Measurements from ENCODE around the gene TLX1.
A peak's percentile ranks its signal among the peaks of the same experiment; 100 is the strongest.

The TLX1 gene

GRCh38 chr10:101133489-101134298 is 2.6 kb downstream of the TLX1 start:
- FAIRE-seq = no peak
- no peak for DNase-seq (ENCODE audit: low spot score)

DNA sequence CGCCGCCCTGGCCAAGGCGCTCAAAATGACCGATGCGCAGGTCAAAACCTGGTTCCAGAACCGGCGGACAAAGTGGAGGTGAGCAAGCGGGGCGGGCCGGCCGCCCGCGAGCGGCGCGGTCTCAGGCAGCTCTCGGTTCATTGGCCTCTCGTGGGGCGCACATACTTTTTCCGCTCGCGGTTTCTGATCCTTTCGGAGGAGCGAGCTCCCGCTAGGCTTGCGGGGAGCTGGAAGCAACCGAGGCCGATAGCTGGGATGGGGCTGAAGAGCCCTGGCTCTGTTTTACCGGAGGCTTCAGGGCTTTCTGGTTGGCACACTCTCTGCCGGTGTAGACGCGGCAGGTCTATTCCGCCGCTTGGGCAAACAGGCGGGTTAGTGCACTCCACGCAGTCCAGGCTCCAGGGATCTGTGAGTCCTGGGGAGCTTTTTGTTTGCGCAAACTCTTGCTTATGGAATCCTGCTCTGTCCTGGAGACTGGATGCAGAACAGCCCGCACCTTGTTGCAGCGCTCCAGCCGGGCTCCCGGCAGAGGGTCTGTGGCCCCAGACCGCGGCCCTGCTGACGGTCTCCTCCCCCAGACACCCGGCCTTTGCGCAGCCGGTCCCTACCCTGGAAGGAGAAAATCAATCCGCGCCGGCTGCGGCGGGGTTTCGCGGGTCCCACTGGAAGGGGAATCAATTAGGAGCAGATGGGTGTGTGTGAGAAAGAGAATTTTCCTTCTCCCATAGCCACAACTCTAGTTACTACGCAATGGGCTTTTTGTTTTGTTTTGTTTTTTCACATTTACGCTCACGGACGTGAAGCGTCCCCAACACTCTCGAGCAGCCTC is 3.4 kb downstream of the TLX1 start:
- DNase-seq (ENCODE audit: low spot score) = no peak
- no peak for FAIRE-seq

- FAIRE-seq = no peak
- DNase-seq (ENCODE audit: low spot score) = no peak
Measured at GRCh38 chr10:101135141-101136006, 4.3 kb downstream of the TLX1 start.

- no peak for FAIRE-seq
- peak; percentile 44 for DNase-seq (ENCODE audit: low spot score)
Measured at GRCh38 chr10:101136007-101136707, 5.1 kb downstream of the TLX1 start.

- FAIRE-seq (no peak), DNase-seq (ENCODE audit: low spot score) (no peak)
Measured at GRCh38 chr10:101136708-101137121, 5.6 kb downstream of the TLX1 start.

DNA sequence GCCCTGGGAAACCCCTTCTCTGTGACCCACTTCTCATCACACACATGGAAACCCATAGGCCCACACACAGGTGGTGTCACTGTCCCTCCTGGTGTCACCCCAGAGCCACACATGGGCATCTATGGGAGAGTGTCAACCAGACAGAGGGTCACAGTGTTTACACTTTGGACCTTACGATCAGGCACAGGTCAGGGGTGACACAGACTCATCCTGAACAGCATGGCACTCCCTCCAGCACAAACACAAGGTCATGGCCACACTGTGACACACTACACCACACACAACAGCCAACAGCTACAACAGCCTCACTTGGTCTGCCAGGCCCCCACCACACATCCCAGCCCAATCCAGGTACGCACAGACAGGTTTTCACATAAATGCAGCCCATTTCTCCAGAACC is 6.2 kb downstream of the TLX1 start:
- DNase-seq (ENCODE audit: low spot score) (no peak), FAIRE-seq (no peak)

- FAIRE-seq (no peak), DNase-seq (ENCODE audit: low spot score) (no peak)
Measured at GRCh38 chr10:101138788-101139420, 7.8 kb downstream of the TLX1 start.

GRCh38 chr10:101139421-101139911 is 8.4 kb downstream of the TLX1 start:
- FAIRE-seq (no peak), DNase-seq (ENCODE audit: low spot score) (peak; percentile 38)

- no peak for DNase-seq (ENCODE audit: low spot score)
- no peak for FAIRE-seq
Measured at GRCh38 chr10:101140084-101140949, 9.2 kb downstream of the TLX1 start.

- no peak for DNase-seq (ENCODE audit: low spot score)
- FAIRE-seq = peak; percentile 35
Measured at GRCh38 chr10:101140950-101141615, 10.0 kb downstream of the TLX1 start.

- FAIRE-seq (peak; percentile 20), DNase-seq (ENCODE audit: low spot score) (peak; percentile 89)
Measured at GRCh38 chr10:101141616-101142532, 10.8 kb downstream of the TLX1 start.

DNA sequence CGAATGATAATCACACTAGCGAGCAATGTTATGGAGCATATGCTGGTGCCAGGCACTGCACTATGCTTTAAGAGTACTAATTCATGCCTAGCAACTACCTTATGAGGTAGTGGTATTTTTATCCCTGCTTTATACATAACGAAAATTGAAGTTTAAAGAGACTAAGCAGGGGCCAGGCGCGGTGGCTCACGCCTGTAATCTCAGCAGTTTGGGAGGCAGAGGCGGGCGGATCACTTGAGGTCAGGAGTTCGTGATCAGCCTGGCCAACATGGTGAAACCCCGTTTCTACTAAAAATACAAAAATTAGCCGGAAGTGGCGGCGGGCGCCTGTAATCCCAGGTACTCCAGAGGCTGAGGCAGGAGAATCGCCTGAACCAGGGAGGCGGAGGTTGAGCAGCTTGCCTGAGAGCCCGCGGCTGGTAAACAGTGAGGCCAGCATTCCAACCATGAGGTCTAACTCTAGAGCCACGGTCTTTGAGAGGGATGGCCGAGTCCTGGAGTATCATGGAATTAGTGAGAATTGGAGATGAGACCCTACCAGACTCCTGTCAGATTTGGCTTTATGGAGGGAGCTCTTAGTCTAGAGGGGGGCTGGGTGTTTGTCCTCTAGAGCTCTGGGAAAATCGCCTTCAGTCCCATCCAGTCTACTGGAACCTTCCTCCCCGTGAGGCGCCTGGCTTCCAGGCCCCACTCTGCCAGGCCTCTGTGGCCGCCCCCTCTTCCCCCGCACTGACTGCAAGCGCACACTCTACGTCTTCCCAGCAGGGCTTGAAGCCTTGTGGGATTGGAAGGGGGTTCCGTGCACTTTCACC is 11.6 kb downstream of the TLX1 start:
- peak; percentile 66 for FAIRE-seq
- DNase-seq (ENCODE audit: low spot score) = no peak

GRCh38 chr10:101143345-101143630 is 12.2 kb downstream of the TLX1 start:
- FAIRE-seq (no peak), DNase-seq (ENCODE audit: low spot score) (no peak)

DNA sequence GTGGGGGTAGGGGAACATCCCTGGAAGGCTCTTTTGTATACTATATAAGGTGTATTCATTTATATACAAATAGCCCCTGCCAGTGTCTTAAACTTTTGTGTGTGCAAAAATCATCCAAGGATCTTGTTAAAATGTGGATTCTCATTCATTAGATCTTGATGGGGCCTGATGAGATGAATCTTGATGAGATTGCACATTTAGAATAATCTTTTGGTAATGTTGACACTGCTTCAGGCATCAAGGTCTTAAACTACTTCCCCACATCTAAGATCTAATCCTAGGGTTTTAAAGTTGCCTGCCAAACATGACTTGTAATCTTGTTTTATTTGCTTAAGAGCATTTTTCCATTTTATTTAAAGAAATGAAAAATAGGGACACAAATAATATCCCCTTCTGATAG is 13.0 kb downstream of the TLX1 start:
- DNase-seq (ENCODE audit: low spot score) (no peak), FAIRE-seq (no peak)

DNA sequence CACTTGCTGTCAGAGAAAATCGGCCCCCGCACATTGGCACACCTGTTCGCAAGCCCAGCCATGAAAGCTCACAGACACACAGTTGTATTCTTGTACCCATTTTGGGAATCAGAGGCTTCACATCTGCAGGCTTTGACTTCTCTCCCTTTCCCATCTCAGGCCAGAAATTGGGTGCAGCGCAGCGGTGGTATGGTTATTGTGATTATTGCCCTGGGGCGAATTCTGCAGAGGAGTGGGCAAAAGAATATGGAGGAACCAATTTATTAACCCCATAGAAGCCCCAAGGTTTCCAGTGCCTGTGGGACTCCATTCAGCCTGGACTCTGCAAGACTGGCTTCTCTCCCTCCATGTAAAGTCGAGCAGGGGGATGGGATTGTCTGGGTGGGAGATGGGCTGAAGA is 14.0 kb downstream of the TLX1 start:
- no peak for FAIRE-seq
- no peak for DNase-seq (ENCODE audit: low spot score)

DNA sequence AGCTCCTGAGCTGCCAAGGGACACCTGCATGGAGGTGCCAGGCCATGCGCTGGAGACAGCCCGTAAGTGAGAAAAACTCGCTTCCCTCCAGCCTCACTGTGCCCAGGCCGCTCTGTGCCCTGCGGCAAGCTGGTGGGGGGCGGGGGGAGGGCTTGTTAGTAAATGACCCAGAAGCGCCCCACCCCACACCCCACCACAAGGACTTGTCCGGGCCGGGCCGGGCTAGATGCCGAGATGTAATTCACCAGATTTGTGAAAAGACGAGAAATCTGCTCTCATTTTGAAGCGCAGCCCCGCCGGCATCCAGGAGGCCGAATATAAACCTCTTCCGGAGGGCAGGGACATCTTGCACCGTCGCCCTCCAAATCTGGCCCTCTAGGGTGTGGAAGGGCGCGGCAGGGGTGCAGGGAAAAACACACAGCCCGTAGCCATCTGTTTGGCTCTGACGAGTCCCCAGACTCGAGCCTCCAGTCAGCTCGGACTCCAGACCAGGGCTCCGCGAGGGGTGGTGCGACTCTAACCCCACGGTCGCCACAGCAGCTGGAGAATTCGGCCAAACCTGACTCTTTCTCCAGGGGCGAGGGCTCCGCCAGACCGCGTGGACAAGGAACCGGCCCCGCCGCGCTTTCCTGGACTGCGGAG is 14.8 kb downstream of the TLX1 start:
- DNase-seq (ENCODE audit: low spot score) (no peak), FAIRE-seq (no peak)

Data from urothelium cell line (cell line).